HCT116 (cell line): ENCODE data around the gene RNF112. TPM values are rescaled to one million over a fixed set of nuclear protein-coding genes. Genes with fewer than 3 reads are reported as not detected.

Experiments used
- ATAC-seq: fragments of 200-7000 bp; cut with Tn5 transposase; 2 replicates; pipeline ENCODE4 v1.9.1; 2020; ENCODE audit warnings: mild to moderate bottlenecking, moderate library complexity
- BruUV-seq: library from RNA; stranded (reverse); fragments of 400-500 nt; replicated peaks from 2 replicates; lab custom pipeline; 2021; lab: Mats Ljungman, UMichigan
- CTCF ChIA-PET: fragments of 300-600 bp; sonication (Branson Sonifier 250); formaldehyde crosslinking; loops from one replicate; lab custom pipeline; 2021; ENCODE audit warnings: antibody characterized with exemption; lab: Charles Lee
- POLR2A ChIA-PET: fragments of 300-600, 350-600 bp; sonication (Branson Sonifier 250); formaldehyde crosslinking; loops from one replicate; lab custom pipeline; 2021; ENCODE audit warnings: antibody characterized with exemption; lab: Charles Lee
- RAD21 ChIA-PET, 2 experiments: fragments of 300-600 bp; sonication (Branson Sonifier 250); formaldehyde crosslinking; loops; one replicate each; lab custom pipeline; 2023; ENCODE audit warnings: low total read pairs in 2 of 2; ENCODE audit not compliant: uncharacterized antibody in 2 of 2, unreplicated experiment in 2 of 2, low non-redundant PET in 1 of 2; lab: Charles Lee
- DNase-seq: peaks from one replicate; pipeline ENCODE4 v3.0.0-alpha.2; 2010; ENCODE audit warnings: low read depth, low spot score
- H2AFZ ChIP-seq: fragments of 200-600 bp; shearing (Covaris generic), sonication (generic); 2 replicates; pipeline ENCODE4 v1.6.1; 2017; ENCODE audit warnings: low read depth, mixed run types, mixed read lengths, antibody characterized with exemption, low read length; ENCODE audit not compliant: poor library complexity, severe bottlenecking
- H3K27ac ChIP-seq: 2 replicates; pipeline ENCODE4 v1.5.1; 2012; ENCODE audit warnings: low read depth, low read length
- H3K27me3 ChIP-seq: fragments of 200-600 bp; sonication (generic); 2 replicates; pipeline ENCODE4 v1.6.1; 2016; ENCODE audit warnings: mixed run types, low read length, mixed read lengths; ENCODE audit not compliant: insufficient read depth
- H3K36me3 ChIP-seq, 2 experiments: fragments of 200-500 bp in 1 of 2; fragments of 200-600 bp in 1 of 2; sonication (Bioruptor generic) in 1 of 2; sonication (generic) in 1 of 2; 2 replicates each; pipeline versions ENCODE4 v1.5.1 to v1.6.1; 2014 to 2016; ENCODE audit warnings: low read length in 2 of 2, inconsistent platforms in 1 of 2, mixed read lengths in 1 of 2, mixed run types in 1 of 2; ENCODE audit not compliant: insufficient read depth in 2 of 2, control insufficient read depth in 1 of 2
- H3K4me1 ChIP-seq, 2 experiments: fragments of 200-600 bp in 1 of 2; sonication (generic) in 1 of 2; 2 replicates each; pipeline versions ENCODE4 v1.5.1 to v1.6.1; 2012 to 2017; ENCODE audit warnings: low read length in 2 of 2, inconsistent platforms in 1 of 2, mild to moderate bottlenecking in 1 of 2, mixed read lengths in 1 of 2, mixed run types in 1 of 2, moderate library complexity in 1 of 2; ENCODE audit not compliant: insufficient read depth in 2 of 2, control insufficient read depth in 1 of 2
- H3K4me2 ChIP-seq: fragments of 200-600 bp; sonication (generic); 2 replicates; pipeline ENCODE4 v1.6.1; 2017; ENCODE audit warnings: mixed run types, low read length, mixed read lengths
- H3K4me3 ChIP-seq, 2 experiments: fragments of 200-600 bp in 1 of 2; sonication (generic) in 1 of 2; replicated peaks in 1 of 2; 2 replicates each; pipeline ENCODE4 v1.5.1; 2011 to 2016; ENCODE audit warnings: low read length in 2 of 2, control low read depth in 1 of 2, low read depth in 1 of 2, mild to moderate bottlenecking in 1 of 2, mixed read lengths in 1 of 2, mixed run types in 1 of 2
- H3K79me2 ChIP-seq: fragments of 200-600 bp; sonication (generic); 2 replicates; pipeline ENCODE4 v1.6.1; 2017; ENCODE audit warnings: mild to moderate bottlenecking, mixed run types, low read length, moderate library complexity, mixed read lengths; ENCODE audit not compliant: insufficient read depth
- H3K9ac ChIP-seq: fragments of 200-600 bp; sonication (generic); 2 replicates; pipeline ENCODE4 v1.6.1; 2016; ENCODE audit warnings: low read length, mixed read lengths
- H3K9me2 ChIP-seq: fragments of 200-600 bp; sonication (generic), shearing (Covaris generic); 2 replicates; pipeline ENCODE4 v1.6.1; 2017; ENCODE audit warnings: mixed run types, mild to moderate bottlenecking, moderate library complexity; ENCODE audit not compliant: insufficient read depth
- H3K9me3 ChIP-seq, 2 experiments: fragments of 200-500 bp in 1 of 2; fragments of 200-600 bp in 1 of 2; sonication (Bioruptor generic) in 1 of 2; sonication (generic) in 1 of 2; 2 replicates each; pipeline ENCODE4 v1.6.1; 2014 to 2017; ENCODE audit warnings: low read length in 2 of 2, mixed read lengths in 2 of 2, inconsistent platforms in 1 of 2, low read depth in 1 of 2, mild to moderate bottlenecking in 1 of 2, mixed run types in 1 of 2, moderate library complexity in 1 of 2; ENCODE audit not compliant: control insufficient read depth in 1 of 2, insufficient read depth in 1 of 2
- H4K20me1 ChIP-seq: fragments of 200-600 bp; sonication (generic), shearing (Covaris generic); 2 replicates; pipeline ENCODE4 v1.6.1; 2017; ENCODE audit warnings: mixed run types, mild to moderate bottlenecking, moderate library complexity; ENCODE audit not compliant: insufficient read depth
- ATF3 ChIP-seq: IDR thresholded peaks from 2 replicates; pipeline ENCODE4 v1.6.1; 2012
- CTCF ChIP-seq, 3 experiments: fragments of 200-600 bp in 1 of 3; sonication (generic) in 1 of 3; IDR thresholded peaks in 2 of 3; conservative IDR thresholded peaks in 1 of 3; 2 replicates each; pipeline ENCODE4 v1.5.1; 2012 to 2017; ENCODE audit warnings: low read depth in 2 of 3, low read length in 2 of 3, antibody characterized with exemption in 1 of 3, borderline replicate concordance in 1 of 3, control low read depth in 1 of 3, mild to moderate bottlenecking in 1 of 3, mixed read lengths in 1 of 3, mixed run types in 1 of 3, moderate library complexity in 1 of 3; ENCODE audit not compliant: insufficient read depth in 1 of 3
- EGR1 ChIP-seq: IDR thresholded peaks from 2 replicates; pipeline ENCODE4 v1.6.1; 2012; ENCODE audit warnings: low read depth
- EZH2 ChIP-seq: fragments of 200-600 bp; sonication (generic); IDR thresholded peaks from 2 replicates; pipeline ENCODE4 v1.6.1; 2017; ENCODE audit warnings: antibody characterized with exemption, mixed run types
- EZH2phosphoT487 ChIP-seq: fragments of 200-600 bp; IDR thresholded peaks from 2 replicates; pipeline ENCODE4 v1.6.1; 2018; ENCODE audit warnings: antibody characterized with exemption, borderline replicate concordance
- FOSL1 ChIP-seq: IDR thresholded peaks from 2 replicates; pipeline ENCODE4 v1.6.1; 2012; ENCODE audit warnings: low read depth
- JUND ChIP-seq: IDR thresholded peaks from 2 replicates; pipeline ENCODE4 v1.6.1; 2012
- MAX ChIP-seq: IDR thresholded peaks from 2 replicates; pipeline ENCODE4 v1.6.1; 2012
- POLR2AphosphoS5 ChIP-seq: IDR thresholded peaks from 2 replicates; pipeline ENCODE4 v1.6.1; 2011; ENCODE audit warnings: mild to moderate bottlenecking, low read depth, low read length, moderate library complexity
- RAD21 ChIP-seq: IDR thresholded peaks from 2 replicates; pipeline ENCODE4 v1.6.1; 2012; ENCODE audit warnings: low read depth, mild to moderate bottlenecking
- YY1 ChIP-seq: IDR thresholded peaks from 2 replicates; pipeline ENCODE4 v1.6.1; 2011; ENCODE audit warnings: low read length, low read depth, moderate library complexity, mild to moderate bottlenecking; ENCODE audit not compliant: insufficient replicate concordance; ENCODE audit errors: extremely low read depth
- ZBTB33 ChIP-seq: IDR thresholded peaks from 2 replicates; pipeline ENCODE4 v1.6.1; 2011; ENCODE audit warnings: mild to moderate bottlenecking, low read length, moderate library complexity; ENCODE audit not compliant: insufficient replicate concordance; ENCODE audit errors: extremely low read depth
- ZNF274 ChIP-seq: fragments of 200-500 bp; sonication (Bioruptor generic); IDR thresholded peaks from 2 replicates; pipeline ENCODE4 v1.6.1; 2014; ENCODE audit warnings: mild to moderate bottlenecking, low read depth, low read length, inconsistent platforms
- intact Hi-C: fragments of 100-400 bp; cut with micrococcal nuclease; formaldehyde crosslinking; loops from 2 replicates; pipeline ENCODE4 v1.10.0; 2022
- total RNA-seq: library from RNA; stranded (reverse); gene quantifications from one replicate; pipeline ENCODE4 v1.2.1, GENCODE V29; 2021; ENCODE audit not compliant: unreplicated experiment

Gene RNF112
- total RNA-seq, 1 experiment from 2014 or later: 0.98 TPM

GRCh38 chr17:19460700-19461099 is 49.7 kb downstream of the RNF112 start (continued):
- TF ChIP-seq POLR2AphosphoS5 (no peak), EZH2 (no peak), ZNF274 (no peak), ATF3 (no peak), YY1 (no peak), JUND (no peak), EZH2phosphoT487 (no peak), EGR1 (no peak), FOSL1 (no peak), RAD21 (no peak), MAX (no peak), CTCF (IDR thresholded peaks at IDR 0.05 in 2 of 3, conservative IDR thresholded peaks at IDR 0.05 in 1 of 3; ENCODE audit: borderline replicate concordance in 1 of 3, insufficient read depth in 1 of 3, low read depth in 2 of 3, low read length in 2 of 3) (no peak)

- H3K4me2 ChIP-seq: no peak overlapping the region
Observed at GRCh38 chr17:19461116-19461515, 50.1 kb downstream of the RNF112 start.

More at GRCh38 chr17:19461116-19461515, 50.1 kb downstream of the RNF112 start:
- no peaks in the 10 kb centered on the region for H4K20me1 ChIP-seq
- H3K27ac ChIP-seq: no peak overlapping the region
- H3K4me1 ChIP-seq: no peaks in the 10 kb centered on the region
- POLR2A ChIA-PET: no interaction called here
- intact Hi-C loops: no loop called here
- ATAC-seq (no peak), DNase-seq (no peak)
- H3K4me3 ChIP-seq: no peak overlapping the region
- no peak overlapping the region for H3K9ac ChIP-seq
- H3K9me3 ChIP-seq: no peaks in the 10 kb centered on the region
- RAD21 ChIA-PET: no interaction called here
- TF ChIP-seq ZBTB33: no peak
- CTCF ChIA-PET: interaction anchor here (1.2 kb wide), 2 partner anchors 98 to 185 kb away, joined by 3 read pairs; no protein-coding TSS in a partner anchor
- no peaks in the 10 kb centered on the region for H3K9me2 ChIP-seq
- H3K27me3 ChIP-seq: no peaks in the 10 kb centered on the region
- H3K79me2 ChIP-seq: no peaks in the 10 kb centered on the region
- no peak overlapping the region for H2AFZ ChIP-seq
- BruUV-seq: no TSS peak
- no peaks in the 10 kb centered on the region for H3K36me3 ChIP-seq
